Astrocyte (in vitro differentiated cells and primary cell): Measurements from ENCODE around the gene COG1. TPM values are rescaled to one million over a fixed set of nuclear protein-coding genes. Genes with fewer than 3 reads are reported as not detected.

ENCODE experiments used
- DNase-seq: peaks from one replicate; pipeline ENCODE4 v3.0.0-alpha.2; 2010; ENCODE audit warnings: low read depth
- FAIRE-seq: peaks from 2 replicates; lab custom pipeline; 2011; peaks lifted over from hg19 to GRCh38; lab: Jason Lieb, UNC
- H2AFZ ChIP-seq: 2 replicates; pipeline ENCODE4 v1.6.0; 2012; ENCODE audit warnings: low read depth, low read length, inconsistent platforms
- H3K27ac ChIP-seq: 2 replicates; pipeline ENCODE4 v1.5.1; 2011; ENCODE audit warnings: low read depth, low read length, inconsistent platforms
- H3K27me3 ChIP-seq: 2 replicates; pipeline ENCODE4 v1.6.0; 2011; ENCODE audit warnings: low read length, inconsistent platforms; ENCODE audit not compliant: insufficient read depth
- H3K36me3 ChIP-seq: 2 replicates; pipeline ENCODE4 v1.5.1; 2011; ENCODE audit warnings: low read length, inconsistent platforms; ENCODE audit not compliant: insufficient read depth
- H3K4me1 ChIP-seq: 2 replicates; pipeline ENCODE4 v1.5.1; 2011; ENCODE audit warnings: low read length, inconsistent platforms; ENCODE audit not compliant: insufficient read depth
- H3K4me2 ChIP-seq: 2 replicates; pipeline ENCODE4 v1.6.0; 2012; ENCODE audit warnings: low read length, inconsistent platforms
- H3K4me3 ChIP-seq: 2 replicates; pipeline ENCODE4 v1.5.1; 2011; ENCODE audit warnings: low read depth, mild to moderate bottlenecking, low read length, inconsistent platforms; ENCODE audit not compliant: insufficient read depth
- H3K79me2 ChIP-seq: 2 replicates; pipeline ENCODE4 v1.6.0; 2012; ENCODE audit warnings: mild to moderate bottlenecking, low read length, inconsistent platforms; ENCODE audit not compliant: insufficient read depth
- H3K9ac ChIP-seq: 2 replicates; pipeline ENCODE4 v1.6.0; 2012; ENCODE audit warnings: mild to moderate bottlenecking, low read length, inconsistent platforms
- H3K9me3 ChIP-seq: 2 replicates; pipeline ENCODE4 v1.5.1; 2012; ENCODE audit warnings: low read depth, mild to moderate bottlenecking, low read length, inconsistent platforms; ENCODE audit not compliant: insufficient read depth
- H4K20me1 ChIP-seq: 2 replicates; pipeline ENCODE4 v1.6.0; 2012; ENCODE audit warnings: low read length, inconsistent platforms; ENCODE audit not compliant: insufficient read depth
- H3K27ac Mint-ChIP-seq: one replicate; pipeline ENCODE4 v1.8.0; 2021; ENCODE audit warnings: mild to moderate bottlenecking, mixed read lengths; ENCODE audit not compliant: unreplicated experiment
- H3K27me3 Mint-ChIP-seq: one replicate; pipeline ENCODE4 v1.8.0; 2021; ENCODE audit warnings: low read depth, mixed read lengths; ENCODE audit not compliant: unreplicated experiment
- H3K36me3 Mint-ChIP-seq: one replicate; pipeline ENCODE4 v1.8.0; 2021; ENCODE audit warnings: low read depth, mixed read lengths; ENCODE audit not compliant: unreplicated experiment
- H3K4me1 Mint-ChIP-seq: one replicate; pipeline ENCODE4 v1.8.0; 2021; ENCODE audit warnings: low read depth, mixed read lengths; ENCODE audit not compliant: unreplicated experiment
- H3K4me3 Mint-ChIP-seq: one replicate; pipeline ENCODE4 v1.8.0; 2021; ENCODE audit warnings: mild to moderate bottlenecking, moderate library complexity, mixed read lengths; ENCODE audit not compliant: unreplicated experiment
- H3K9me3 Mint-ChIP-seq: one replicate; pipeline ENCODE4 v1.8.0; 2021; ENCODE audit warnings: mild to moderate bottlenecking, mixed read lengths; ENCODE audit not compliant: unreplicated experiment
- CTCF ChIP-seq: IDR thresholded peaks from 2 replicates; pipeline ENCODE4 v1.5.1; 2011; ENCODE audit warnings: low read depth, mild to moderate bottlenecking, inconsistent platforms, low read length, moderate library complexity; ENCODE audit not compliant: insufficient read depth
- EZH2 ChIP-seq: IDR thresholded peaks from 2 replicates; pipeline ENCODE4 v1.6.1; 2012; ENCODE audit warnings: mild to moderate bottlenecking, low read length, inconsistent platforms; ENCODE audit not compliant: insufficient read depth
- total RNA-seq: library from RNA; stranded (reverse); gene quantifications from 2 replicates; pipeline ENCODE4 v1.2.1, GENCODE V29; 2021

COG1 gene
- total RNA-seq, 1 donor from 2014 or later, result 34.4 TPM

- no peaks in the 10 kb centered on the region for H3K27me3 ChIP-seq
- H3K27me3 Mint-ChIP-seq, result peaks cover 25% of the 10 kb centered on the region
- no peak for TF ChIP-seq EZH2
- no peak for TF ChIP-seq CTCF
- H3K9me3 ChIP-seq, result no peaks in the 10 kb centered on the region
- H2AFZ ChIP-seq, result no peak overlapping the region
- no peak for FAIRE-seq
- no peak overlapping the region for H3K27ac ChIP-seq
- no peak overlapping the region for H3K4me2 ChIP-seq
- no peaks in the 10 kb centered on the region for H3K4me1 Mint-ChIP-seq
- no peaks in the 10 kb centered on the region for H3K79me2 ChIP-seq
- DNase-seq, result no peak
- H3K4me3 Mint-ChIP-seq, result no peak overlapping the region
- no peaks in the 10 kb centered on the region for H3K4me1 ChIP-seq
- H3K9me3 Mint-ChIP-seq, result no peaks in the 10 kb centered on the region
- no peak overlapping the region for H3K27ac Mint-ChIP-seq
- no peaks in the 10 kb centered on the region for H4K20me1 ChIP-seq
- H3K9ac ChIP-seq, result no peak overlapping the region
- peaks cover 3% of the 10 kb centered on the region for H3K36me3 ChIP-seq
- H3K4me3 ChIP-seq, result no peak overlapping the region
- peaks cover 2% of the 10 kb centered on the region for H3K36me3 Mint-ChIP-seq
These were observed 56.8 kb downstream of the COG1 start for GRCh38 chr17:73249700-73250099.

GRCh38 chr17:73250851-73251640, 58.2 kb downstream of the COG1 start:
- H3K4me1 Mint-ChIP-seq, result no peaks in the 10 kb centered on the region
- H3K9me3 Mint-ChIP-seq, result no peaks in the 10 kb centered on the region
- H3K36me3 Mint-ChIP-seq, result peaks cover 2% of the 10 kb centered on the region
- Histone ChIP-seq H3K4me1 (no peaks in the 10 kb centered on the region), H3K36me3 (no peaks in the 10 kb centered on the region), H3K4me3 (no peak overlapping the region), H2AFZ (no peak overlapping the region), H3K79me2 (no peaks in the 10 kb centered on the region), H3K27ac (no peak overlapping the region), H3K9me3 (no peaks in the 10 kb centered on the region), H3K4me2 (no peak overlapping the region), H3K9ac (no peak overlapping the region), H4K20me1 (no peaks in the 10 kb centered on the region), H3K27me3 (no peaks in the 10 kb centered on the region)
- no peak for DNase-seq
- H3K27me3 Mint-ChIP-seq, result peaks cover 28% of the 10 kb centered on the region
- TF ChIP-seq EZH2 (no peak), CTCF (no peak)
- H3K4me3 Mint-ChIP-seq, result no peak overlapping the region
- no peak overlapping the region for H3K27ac Mint-ChIP-seq
- FAIRE-seq, result no peak

- no peak for FAIRE-seq
- H3K79me2 ChIP-seq, result no peaks in the 10 kb centered on the region
- no peak overlapping the region for H3K4me2 ChIP-seq
- Mint-ChIP-seq H3K27ac (no peak overlapping the region), H3K4me1 (no peaks in the 10 kb centered on the region), H3K4me3 (no peak overlapping the region), H3K27me3 (peaks cover 28% of the 10 kb centered on the region), H3K36me3 (peaks cover 2% of the 10 kb centered on the region), H3K9me3 (no peaks in the 10 kb centered on the region)
- no peak overlapping the region for H2AFZ ChIP-seq
- no peak overlapping the region for H3K4me3 ChIP-seq
- TF ChIP-seq EZH2, result no peak
- no peaks in the 10 kb centered on the region for H4K20me1 ChIP-seq
- H3K27ac ChIP-seq, result no peak overlapping the region
- no peaks in the 10 kb centered on the region for H3K4me1 ChIP-seq
- H3K9me3 ChIP-seq, result no peaks in the 10 kb centered on the region
- H3K27me3 ChIP-seq, result no peaks in the 10 kb centered on the region
- H3K36me3 ChIP-seq, result no peaks in the 10 kb centered on the region
- no peak overlapping the region for H3K9ac ChIP-seq
- no peak for DNase-seq
These were observed 59.0 kb downstream of the COG1 start for GRCh38 chr17:73251871-73252270.
